GM18873 (cell line): ENCODE data around the gene ZNG1A.
"Not testable (repeated sequence)": the region's sequence is repeated elsewhere in the genome, so short reads cannot be mapped to it uniquely, and the experiment has no call there.

Experiments
- ATAC-seq: cut with Tn5 transposase; IDR thresholded peaks from one replicate; pipeline ENCODE4 v1.9.1; 2021; ENCODE audit warnings: mild to moderate bottlenecking, moderate library complexity, moderate number of reproducible peaks; ENCODE audit not compliant: unreplicated experiment, low FRiP score

Gene ZNG1A

GRCh38 chr9:178970-179383 lies at the start of gene ZNG1A:
Gene ZNG1A (minus strand): TSS chr9:179056. CDS start chr9:178969, 87 bp downstream.
- not testable (repeated sequence) for ATAC-seq

- ATAC-seq: no peak
These were observed 49.0 kb upstream of the ZNG1A start for GRCh38 chr9:227860-228259.

GRCh38 chr9:224582-225520 lies 46.0 kb upstream of the ZNG1A start:
- ATAC-seq: no peak

GRCh38 chr9:224026-224425 lies 45.2 kb upstream of the ZNG1A start:
- no peak for ATAC-seq

- ATAC-seq: no peak
These were observed 44.3 kb upstream of the ZNG1A start for GRCh38 chr9:223152-223551.

- ATAC-seq: no peak
These were observed 43.3 kb upstream of the ZNG1A start for GRCh38 chr9:221989-222776.

GRCh38 chr9:219670-220365 lies 41.0 kb upstream of the ZNG1A start:
- no peak for ATAC-seq

GRCh38 chr9:219036-219435 lies 40.2 kb upstream of the ZNG1A start:
- ATAC-seq: not testable (repeated sequence)

GRCh38 chr9:217950-218349 lies 39.1 kb upstream of the ZNG1A start:
- ATAC-seq: no peak

GRCh38 chr9:216866-217265 lies 38.0 kb upstream of the ZNG1A start:
- no peak for ATAC-seq

GRCh38 chr9:215631-216155 lies 36.8 kb upstream of the ZNG1A start:
- no peak for ATAC-seq

- ATAC-seq: peak; percentile 50
These were observed 36.0 kb upstream of the ZNG1A start, which contains the start of gene DOCK8 for GRCh38 chr9:214648-215493. Gene DOCK8 (plus strand): TSS chr9:214865. CDS start chr9:214977, 112 bp downstream.

- no peak for ATAC-seq
These were observed 35.4 kb upstream of the ZNG1A start for GRCh38 chr9:214351-214647.

GRCh38 chr9:213901-214300 lies 35.0 kb upstream of the ZNG1A start:
- ATAC-seq: not testable (repeated sequence)

- ATAC-seq: no peak
These were observed 33.4 kb upstream of the ZNG1A start for GRCh38 chr9:212297-212696.

GRCh38 chr9:211557-211956 lies 32.7 kb upstream of the ZNG1A start:
- no peak for ATAC-seq

GRCh38 chr9:211036-211435 lies 32.2 kb upstream of the ZNG1A start:
- ATAC-seq: no peak

- no peak for ATAC-seq
These were observed 30.4 kb upstream of the ZNG1A start for GRCh38 chr9:209143-209758.

- no peak for ATAC-seq
These were observed 27.6 kb upstream of the ZNG1A start for GRCh38 chr9:206481-206880.
